Stimulated activated CD4-positive, alpha-beta T cell treated with anti-CD3 and anti-CD28 coated beads, Interleukin-1b, Interleukin-23, amount 100 ng/mL, for 1 hour (primary cell): ENCODE results near the gene SFXN5.
"Not testable (repeated sequence)": the region's sequence is repeated elsewhere in the genome, so short reads cannot be mapped to it uniquely, and the experiment has no call there.

Source experiments
- DNase-seq, 2 donors: peaks; one replicate each; pipeline ENCODE4 v3.0.0-alpha.2; 2020; ENCODE audit warnings: low read depth in 2 of 2

SFXN5 gene

DNA sequence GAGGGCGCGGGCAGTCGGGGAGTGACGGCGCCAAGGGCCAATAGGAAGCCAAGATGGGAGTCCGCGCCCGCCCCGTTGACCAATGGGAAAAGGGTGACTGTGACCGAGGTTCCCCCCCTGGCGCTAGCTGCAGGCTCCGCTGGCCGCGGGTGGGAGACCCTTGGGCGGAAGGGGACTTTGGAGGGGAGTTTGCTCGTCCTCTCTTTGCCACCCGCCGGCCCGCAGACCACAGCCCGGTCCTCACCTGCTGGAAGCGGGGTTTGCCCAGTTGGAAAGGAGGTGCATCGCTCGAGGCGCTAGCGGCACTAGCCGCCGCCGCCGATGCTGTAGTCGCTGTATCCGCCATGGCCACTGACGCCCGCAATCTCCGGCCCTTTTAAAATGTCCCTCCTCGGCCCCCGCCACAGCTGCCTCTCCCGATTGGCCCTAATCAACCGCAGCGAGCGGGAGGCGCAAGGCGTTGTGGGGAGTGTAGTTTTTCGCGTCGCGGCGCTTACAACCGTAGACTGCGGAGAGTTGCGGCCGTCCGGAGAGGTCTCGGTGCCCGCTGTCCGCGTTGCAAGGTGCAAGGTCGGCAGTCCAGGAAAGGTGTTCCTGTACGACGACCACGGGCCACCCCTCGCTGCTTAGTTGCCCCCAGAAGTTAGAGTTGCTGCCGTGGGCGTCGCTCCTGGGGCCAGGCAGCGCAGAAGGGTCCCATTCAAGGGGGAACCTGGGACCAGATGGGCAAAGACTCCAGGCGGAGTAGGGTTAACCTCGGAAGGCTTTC lies at the start of gene SFXN5:
SFXN5 (minus strand) TSS at position 353 of the 769 bp plus-strand sequence; CDS start at position 346, 7 bp downstream.
- peak; percentile 83 to 96 for DNase-seq

DNA sequence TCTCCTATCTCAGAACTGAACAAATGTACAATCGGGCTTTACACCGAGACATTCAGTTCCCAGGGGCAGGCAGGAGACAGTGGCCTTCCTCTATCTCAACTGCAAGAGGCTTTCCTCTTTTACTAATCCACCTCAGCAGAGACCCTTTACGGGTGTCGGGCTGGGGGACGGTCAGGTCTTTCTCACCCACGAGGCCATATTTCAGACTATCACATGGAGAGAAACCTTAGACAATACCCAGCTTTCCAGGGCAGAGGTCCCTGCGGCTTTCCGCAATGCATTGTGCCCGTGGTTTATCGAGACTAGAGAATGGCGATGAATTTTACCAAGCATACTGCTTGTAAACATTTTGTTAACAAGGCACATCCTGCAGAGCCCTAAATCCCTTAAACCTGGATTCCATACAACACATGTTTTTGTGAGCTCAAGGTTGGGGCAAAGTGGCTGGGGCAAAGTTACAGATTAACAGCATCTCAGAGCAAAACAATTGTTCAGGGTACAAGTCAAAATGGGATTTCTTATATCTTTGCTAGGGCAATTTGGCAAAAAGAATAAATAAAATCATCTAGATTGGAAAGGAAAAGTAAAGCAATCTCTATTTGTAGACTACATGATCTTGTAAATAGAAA lies 48.2 kb upstream of the SFXN5 start:
- DNase-seq: not testable (repeated sequence)

GRCh38 chr2:73117441-73117840 lies 45.9 kb upstream of the SFXN5 start:
- no peak for DNase-seq

- no peak for DNase-seq
Measured at GRCh38 chr2:73116182-73116960, 44.9 kb upstream of the SFXN5 start.

- no peak for DNase-seq
Measured at GRCh38 chr2:73114273-73114867, 42.9 kb upstream of the SFXN5 start.

GRCh38 chr2:73112913-73113854 lies 41.7 kb upstream of the SFXN5 start, which contains the start of gene RAB11FIP5:
RAB11FIP5 (minus strand) TSS chr2:73112948; CDS start chr2:73112777, 171 bp downstream.
- DNase-seq: peak; percentile 55 to 59

DNA sequence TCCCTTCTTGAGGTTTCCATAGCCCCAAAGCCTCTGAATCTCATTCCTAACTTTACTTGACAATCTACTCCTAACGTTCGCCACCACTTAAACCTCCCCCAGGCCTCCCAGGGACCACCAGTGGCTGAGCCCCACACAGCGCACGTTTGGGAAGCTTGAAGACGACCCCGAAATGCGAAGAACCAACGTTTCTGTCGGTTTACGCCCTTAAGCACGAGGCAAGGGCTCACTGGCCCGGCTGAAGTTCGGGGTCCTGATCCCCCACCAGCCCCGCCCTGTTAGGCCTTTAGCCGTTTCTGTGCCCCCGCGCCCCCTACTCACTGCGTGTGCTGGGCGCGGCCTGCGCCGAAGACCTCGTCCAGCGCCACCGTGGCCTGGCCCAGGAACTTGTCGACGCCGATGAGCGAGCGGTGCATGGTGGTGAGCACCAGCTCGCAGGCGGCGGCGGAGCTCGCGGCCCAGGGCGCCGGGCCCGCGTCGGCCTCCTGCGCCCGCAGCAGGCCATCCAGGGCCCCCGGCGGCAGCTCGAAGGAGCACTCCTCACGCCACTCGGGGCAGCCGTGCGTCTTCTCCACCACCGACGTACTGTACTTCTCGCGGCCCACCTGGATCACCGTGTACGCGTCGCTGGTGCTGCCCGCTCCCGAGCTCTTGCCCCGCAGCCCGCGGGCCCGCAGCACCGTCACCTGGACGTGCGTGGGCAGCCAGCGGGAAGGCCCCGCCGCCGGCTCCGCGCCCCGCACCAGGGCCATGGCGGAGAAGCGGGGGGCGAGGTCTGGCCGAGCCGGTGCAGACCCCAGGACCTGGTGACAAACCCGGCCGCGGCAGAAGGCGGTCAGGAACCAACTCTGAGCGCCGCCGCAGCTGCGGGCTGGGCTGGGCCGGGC lies 40.8 kb upstream of the SFXN5 start:
- no peak for DNase-seq

- no peak for DNase-seq
Measured at GRCh38 chr2:73111073-73112025, 39.8 kb upstream of the SFXN5 start.

DNA sequence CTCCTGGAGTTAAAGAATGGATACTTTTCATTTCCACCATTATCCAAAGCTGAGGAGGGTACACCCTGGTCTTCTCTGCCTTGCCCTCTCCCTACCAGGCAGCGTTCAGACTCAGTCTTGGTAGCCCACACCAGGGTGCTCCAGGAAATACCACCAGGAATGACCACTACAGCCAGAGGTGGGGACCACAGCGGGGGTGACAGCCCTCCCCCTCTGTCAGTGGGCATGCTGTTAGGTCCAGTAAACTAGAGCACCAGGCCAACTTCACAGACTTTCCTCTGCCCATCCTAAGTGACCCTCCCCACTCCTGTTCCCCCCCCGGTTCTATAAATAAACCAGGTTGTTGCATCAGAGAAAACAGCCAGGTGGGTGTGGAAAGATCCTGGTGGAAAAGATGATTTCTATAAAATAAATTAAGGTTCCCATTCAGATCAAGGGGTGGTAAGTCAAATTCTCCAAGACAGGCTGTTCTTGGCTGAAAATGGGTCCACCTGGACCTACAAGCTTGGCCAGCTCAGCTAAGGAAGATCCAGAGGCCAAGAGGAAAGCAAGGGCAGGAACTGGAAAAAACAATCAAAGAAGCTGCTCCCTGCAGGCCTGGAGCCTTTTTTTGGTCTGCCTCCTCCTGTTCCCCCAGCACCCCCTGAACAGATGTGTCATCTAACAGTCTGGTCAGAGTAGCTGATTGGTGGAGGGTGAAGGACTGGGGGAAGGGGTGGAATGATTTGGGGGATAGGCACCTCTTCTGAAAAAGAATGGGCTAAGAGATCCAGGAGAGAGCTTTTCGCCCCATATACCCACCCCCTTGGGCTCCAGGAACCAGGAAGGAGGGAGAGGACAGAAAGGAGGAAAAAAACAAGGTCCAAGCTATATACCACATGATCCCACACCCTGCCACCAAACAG lies 38.9 kb upstream of the SFXN5 start:
- DNase-seq: no peak

GRCh38 chr2:73109431-73110167 lies 38.1 kb upstream of the SFXN5 start:
- DNase-seq: no peak

DNA sequence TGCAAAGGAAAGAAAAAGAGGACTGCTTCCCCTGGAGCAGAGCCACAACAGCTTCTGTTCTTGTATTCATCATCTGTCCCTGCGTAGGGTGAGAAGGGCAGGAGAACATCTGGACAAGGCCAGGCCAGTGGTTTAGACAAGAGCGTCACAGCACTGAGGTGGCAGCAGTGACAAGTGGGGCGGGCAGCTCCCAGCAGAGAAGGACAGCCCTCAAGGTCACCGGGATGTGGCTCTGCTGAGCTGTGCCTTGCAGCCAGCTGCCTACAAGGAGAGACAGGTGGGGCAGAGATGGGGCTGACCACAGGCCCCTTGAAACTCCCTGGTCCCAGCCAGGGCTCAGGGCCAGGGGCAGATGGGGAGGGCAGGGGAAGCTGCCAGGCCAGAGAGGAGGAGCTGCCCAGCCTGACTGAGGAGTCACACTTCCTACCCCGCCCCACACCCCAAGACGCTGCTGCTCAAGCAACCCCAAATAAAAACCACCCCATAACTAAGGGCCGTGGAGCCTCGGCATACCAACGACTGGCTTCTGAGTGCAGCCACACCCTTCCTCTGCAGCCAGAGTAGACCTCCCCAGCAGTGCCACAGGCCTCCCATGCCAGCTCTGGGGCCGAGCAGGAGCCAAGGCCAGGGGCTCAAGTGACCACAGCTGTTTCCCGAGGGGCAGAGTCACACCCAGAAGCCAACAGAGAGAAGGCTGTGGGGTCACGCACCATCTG lies 35.9 kb upstream of the SFXN5 start:
- DNase-seq: no peak

DNA sequence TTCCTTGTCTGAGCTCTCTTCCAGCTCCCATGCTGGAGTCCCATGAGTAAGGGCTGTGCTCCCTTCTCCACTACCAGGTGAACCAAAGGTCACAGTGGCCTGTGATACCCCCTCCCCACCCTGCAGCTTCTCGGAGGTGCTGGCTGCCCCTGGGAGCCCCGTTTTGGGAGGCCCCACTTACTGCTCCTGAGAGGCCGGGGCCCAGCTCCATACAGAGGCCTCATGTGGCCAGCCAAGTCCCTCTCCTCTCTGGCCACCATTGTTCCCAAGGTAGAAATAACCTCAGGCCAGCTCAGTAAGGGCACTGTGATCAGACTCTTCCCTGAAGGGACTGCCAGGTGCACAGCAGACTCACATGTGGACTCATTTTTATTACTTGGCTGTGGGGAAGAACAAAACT lies 35.3 kb upstream of the SFXN5 start:
- DNase-seq: no peak

DNA sequence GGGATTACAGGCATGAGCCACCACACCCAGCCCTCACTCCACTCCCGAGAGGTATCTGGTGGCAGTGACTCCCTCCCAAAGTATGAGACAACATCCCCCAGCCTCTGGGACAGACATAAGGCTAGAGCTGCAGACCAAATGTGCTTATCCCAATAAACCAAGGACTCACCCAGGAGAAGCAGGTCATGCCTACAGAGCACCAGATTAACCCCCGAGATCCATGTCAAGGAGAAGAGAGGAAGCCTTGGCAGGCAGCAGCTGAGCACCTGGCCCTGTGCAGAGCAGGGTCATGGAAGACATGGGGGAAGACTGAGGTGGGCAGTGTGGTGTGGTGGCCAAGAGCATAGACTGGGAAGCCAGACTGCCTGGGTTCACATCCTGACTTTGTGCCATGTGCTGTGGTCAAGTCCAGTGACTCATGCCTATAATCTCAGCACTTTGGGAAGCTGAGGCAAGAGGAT lies 34.0 kb upstream of the SFXN5 start:
- DNase-seq: no peak

- DNase-seq: no peak
Measured at GRCh38 chr2:73104933-73105332, 33.4 kb upstream of the SFXN5 start.

- no peak for DNase-seq
Measured at GRCh38 chr2:73103018-73103542, 31.6 kb upstream of the SFXN5 start.
